HEK293T (cell line): Measurements from ENCODE around the gene KPNA3.

Experiments used
- BHLHE40 ChIP-seq: fragments of 450-650 bp; IDR thresholded peaks from 2 replicates; pipeline ENCODE4 v1.6.1; 2016; ENCODE audit warnings: mild to moderate bottlenecking, moderate library complexity, borderline replicate concordance
- FOXA1 ChIP-seq: fragments of 450-650 bp; IDR thresholded peaks from 2 replicates; pipeline ENCODE4 v1.6.1; 2016; ENCODE audit warnings: mild to moderate bottlenecking
- FOXK2 ChIP-seq: fragments of 450-650 bp; IDR thresholded peaks from 2 replicates; pipeline ENCODE4 v1.6.1; 2016; ENCODE audit warnings: mild to moderate bottlenecking
- FOXM1 ChIP-seq: fragments of 450-650 bp; IDR thresholded peaks from 2 replicates; pipeline ENCODE4 v1.6.1; 2017; ENCODE audit warnings: mild to moderate bottlenecking, borderline replicate concordance
- NFRKB ChIP-seq: fragments of 450-650 bp; IDR thresholded peaks from 2 replicates; pipeline ENCODE4 v1.6.1; 2016; ENCODE audit warnings: mild to moderate bottlenecking, moderate library complexity
- PKNOX1 ChIP-seq: fragments of 450-650 bp; IDR thresholded peaks from 2 replicates; pipeline ENCODE4 v1.6.1; 2016
- SP1 ChIP-seq: fragments of 450-650 bp; IDR thresholded peaks from 2 replicates; pipeline ENCODE4 v1.6.1; 2017
- SUZ12 ChIP-seq: fragments of 450-650 bp; IDR thresholded peaks from 2 replicates; pipeline ENCODE4 v1.6.1; 2016; ENCODE audit warnings: mild to moderate bottlenecking
- TARDBP ChIP-seq: fragments of 450-650 bp; IDR thresholded peaks from 2 replicates; pipeline ENCODE4 v1.6.1; 2016

GRCh38 chr13:49792550-49793324, at the start of gene KPNA3:
- no peak for TF ChIP-seq FOXA1
- TF ChIP-seq SP1: no peak
- TF ChIP-seq PKNOX1: no peak
- TF ChIP-seq SUZ12: no peak
- TF ChIP-seq FOXM1: no peak
- no peak for TF ChIP-seq FOXK2
- TF ChIP-seq BHLHE40: no peak
- TF ChIP-seq NFRKB: no peak
- TF ChIP-seq TARDBP: no peak
